Measurements from ENCODE around the gene NOL4L.

The NOL4L gene

GRCh38 chr20:32575227-32575581, 9.9 kb downstream of the NOL4L start:
- DNase-seq = no peak

- peak; percentile 58 to 81 (median 76) for DNase-seq
Observed at GRCh38 chr20:32574296-32575226, 10.6 kb downstream of the NOL4L start.

- no peak for DNase-seq
Observed at GRCh38 chr20:32573167-32573851, 11.8 kb downstream of the NOL4L start.

GRCh38 chr20:32572271-32572968, 12.7 kb downstream of the NOL4L start:
- DNase-seq = no peak

- DNase-seq = no peak
Observed at GRCh38 chr20:32571566-32571965, 13.6 kb downstream of the NOL4L start.

GRCh38 chr20:32570401-32571190, 14.5 kb downstream of the NOL4L start:
- peak; percentile 63 to 82 (median 72) for DNase-seq

GRCh38 chr20:32569380-32570305, 15.5 kb downstream of the NOL4L start:
- DNase-seq = no peak

GRCh38 chr20:32569018-32569379, 16.1 kb downstream of the NOL4L start:
- DNase-seq = no peak

GRCh38 chr20:32567384-32568178, 17.6 kb downstream of the NOL4L start:
- DNase-seq = peak in 3 of 4 experiments; percentile 26 to 36 (median 31)

GRCh38 chr20:32566379-32567374, 18.5 kb downstream of the NOL4L start:
- no peak for DNase-seq

- no peak for DNase-seq
Observed at GRCh38 chr20:32565735-32566032, 19.4 kb downstream of the NOL4L start.

GRCh38 chr20:32564921-32565734, 20.0 kb downstream of the NOL4L start:
- peak; percentile 78 to 91 (median 88) for DNase-seq

GRCh38 chr20:32564440-32564839, 20.7 kb downstream of the NOL4L start:
- no peak for DNase-seq

GRCh38 chr20:32563311-32564272, 21.5 kb downstream of the NOL4L start:
- no peak for DNase-seq

GRCh38 chr20:32562495-32562911, 22.6 kb downstream of the NOL4L start:
- no peak for DNase-seq

- DNase-seq = no peak
Observed at GRCh38 chr20:32560989-32561830, 23.9 kb downstream of the NOL4L start.
